ENCODE data around the gene HSPA12A.
"Not testable (repeated sequence)": the region's sequence is repeated elsewhere in the genome, so short reads cannot be mapped to it uniquely, and the experiment has no call there.

The HSPA12A gene

GRCh38 chr10:116713846-116714245 lies 28.5 kb downstream of the HSPA12A start:
- DNase-seq = no peak

DNA sequence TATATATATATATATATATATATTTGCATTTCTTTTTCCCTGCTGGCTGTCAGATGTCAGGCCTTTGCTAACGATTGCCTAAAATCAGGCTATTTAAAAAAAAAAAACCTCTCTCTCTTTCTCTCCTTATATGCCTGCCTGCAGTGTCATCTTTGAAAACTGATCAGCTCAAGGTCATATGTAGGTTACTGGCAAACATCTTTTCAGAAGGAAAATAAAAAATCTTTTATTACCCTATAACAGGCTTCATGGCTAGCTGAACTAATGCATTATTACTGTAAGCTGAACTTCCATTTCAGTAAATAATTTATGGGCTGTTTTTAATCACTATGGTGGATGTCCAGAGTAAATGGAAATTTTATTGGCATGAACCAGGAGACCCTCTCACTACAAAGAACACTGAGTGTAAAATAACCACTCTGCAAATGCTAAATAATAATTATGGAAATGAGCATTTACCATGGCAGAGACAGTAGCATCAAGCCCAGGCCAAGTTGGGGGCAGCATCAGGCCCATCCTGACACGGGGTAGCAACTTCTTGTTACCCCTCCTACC lies 29.3 kb downstream of the HSPA12A start:
- no peak for DNase-seq

GRCh38 chr10:116712519-116712918 lies 29.8 kb downstream of the HSPA12A start:
- DNase-seq = no peak

GRCh38 chr10:116711803-116712202 lies 30.6 kb downstream of the HSPA12A start:
- not testable (repeated sequence) for DNase-seq

DNA sequence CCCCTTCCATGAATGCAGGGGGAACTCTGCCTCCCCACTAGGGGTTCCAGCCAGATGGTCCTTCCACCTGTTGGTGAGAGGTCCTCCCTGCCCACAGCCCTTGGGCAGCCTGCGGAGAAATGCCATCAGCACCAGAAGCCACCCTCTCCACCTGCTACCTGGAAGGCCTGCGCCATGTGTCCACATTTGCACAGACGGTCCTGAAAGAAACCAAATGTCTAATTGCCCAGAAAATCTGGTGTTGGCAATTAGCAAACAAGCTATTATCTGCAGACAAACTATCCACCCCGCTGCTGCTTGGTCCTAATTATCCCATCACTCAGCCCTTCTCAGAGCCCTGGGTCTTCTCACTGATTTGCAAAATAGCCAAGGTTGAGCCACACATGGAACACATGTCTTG lies 32.3 kb downstream of the HSPA12A start:
- DNase-seq = no peak

- DNase-seq = no peak
Measured at GRCh38 chr10:116708877-116709276, 33.5 kb downstream of the HSPA12A start.

- no peak for DNase-seq
Measured at GRCh38 chr10:116708391-116708821, 34.0 kb downstream of the HSPA12A start.

DNA sequence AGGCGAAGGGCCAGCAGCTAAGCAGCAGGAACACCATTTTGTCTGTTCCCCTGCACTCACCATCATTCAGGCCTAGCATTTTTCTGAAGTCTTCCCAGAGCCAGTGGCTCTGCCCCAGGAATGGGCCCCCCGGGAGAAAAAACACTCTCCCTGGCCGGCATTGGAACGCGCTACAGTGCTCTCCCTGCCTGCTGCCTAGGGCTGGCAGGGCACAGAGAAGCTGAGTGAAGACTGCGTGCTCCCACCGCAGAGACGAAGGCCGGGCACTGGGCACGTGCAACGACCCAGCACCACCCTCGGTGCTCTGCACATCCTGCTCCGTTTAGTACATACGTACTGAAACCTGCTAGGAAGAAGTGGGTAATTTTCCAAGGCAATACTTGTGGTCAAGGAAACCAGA lies 34.4 kb downstream of the HSPA12A start:
- no peak for DNase-seq

DNA sequence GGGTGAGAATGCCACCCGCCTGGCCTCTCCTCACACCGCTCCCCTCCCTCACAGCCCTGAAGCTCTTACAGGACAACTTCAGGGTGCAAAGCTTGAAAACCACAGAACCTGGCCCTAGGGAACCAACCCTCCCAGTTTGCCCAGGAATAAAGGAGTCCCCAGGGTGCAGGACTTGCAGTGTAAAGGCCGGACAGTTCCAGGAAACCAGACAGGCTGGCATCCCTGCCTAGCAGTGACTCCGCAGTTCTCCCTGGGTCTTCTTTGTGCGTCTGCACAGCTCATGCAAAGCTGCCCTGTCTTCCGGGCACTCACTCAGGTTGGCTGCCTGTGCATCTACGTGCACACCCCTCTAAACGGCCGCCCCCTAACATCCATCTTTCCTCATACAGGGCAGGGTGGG lies 36.1 kb downstream of the HSPA12A start:
- DNase-seq = no peak

- DNase-seq = no peak
Measured at GRCh38 chr10:116705498-116705897, 36.9 kb downstream of the HSPA12A start.

- DNase-seq = no peak
Measured at GRCh38 chr10:116704926-116705325, 37.4 kb downstream of the HSPA12A start.

- no peak for DNase-seq
Measured at GRCh38 chr10:116702165-116702564, 40.2 kb downstream of the HSPA12A start.

- no peak for DNase-seq
Measured at GRCh38 chr10:116699471-116700150, 42.8 kb downstream of the HSPA12A start.

GRCh38 chr10:116699049-116699448 lies 43.3 kb downstream of the HSPA12A start:
- DNase-seq = no peak

GRCh38 chr10:116698364-116698763 lies 44.0 kb downstream of the HSPA12A start:
- DNase-seq = no peak

- no peak for DNase-seq
Measured at GRCh38 chr10:116697816-116698215, 44.5 kb downstream of the HSPA12A start.

- DNase-seq = no peak
Measured at GRCh38 chr10:116696919-116697318, 45.4 kb downstream of the HSPA12A start.

- DNase-seq = no peak
Measured at GRCh38 chr10:116694927-116695268, 47.5 kb downstream of the HSPA12A start.

- no peak for DNase-seq
Measured at GRCh38 chr10:116694243-116694926, 48.0 kb downstream of the HSPA12A start.

GRCh38 chr10:116692225-116692624 lies 50.1 kb downstream of the HSPA12A start:
- no peak for DNase-seq

DNA sequence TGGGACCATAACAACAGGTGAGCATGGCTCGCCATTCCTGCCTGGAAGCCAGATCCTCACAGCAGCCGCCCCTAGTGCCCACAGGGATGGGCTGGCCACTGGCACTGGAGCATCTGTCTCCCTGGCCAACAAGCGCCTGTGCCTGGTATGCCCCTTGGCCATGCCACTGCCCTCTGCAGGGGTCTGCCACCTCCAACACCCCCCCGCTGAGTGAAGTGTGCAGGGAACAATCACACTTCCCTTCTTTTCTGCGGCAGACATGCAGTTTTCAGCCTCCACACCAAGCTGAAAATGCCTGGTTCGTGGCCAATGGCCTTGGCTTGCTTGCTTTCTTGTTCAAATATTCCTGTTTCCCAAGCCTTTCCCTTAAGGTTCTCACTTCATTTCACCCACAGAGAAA lies 50.7 kb downstream of the HSPA12A start:
- no peak for DNase-seq

- DNase-seq = no peak
Measured at GRCh38 chr10:116690356-116691322, 51.7 kb downstream of the HSPA12A start.

DNA sequence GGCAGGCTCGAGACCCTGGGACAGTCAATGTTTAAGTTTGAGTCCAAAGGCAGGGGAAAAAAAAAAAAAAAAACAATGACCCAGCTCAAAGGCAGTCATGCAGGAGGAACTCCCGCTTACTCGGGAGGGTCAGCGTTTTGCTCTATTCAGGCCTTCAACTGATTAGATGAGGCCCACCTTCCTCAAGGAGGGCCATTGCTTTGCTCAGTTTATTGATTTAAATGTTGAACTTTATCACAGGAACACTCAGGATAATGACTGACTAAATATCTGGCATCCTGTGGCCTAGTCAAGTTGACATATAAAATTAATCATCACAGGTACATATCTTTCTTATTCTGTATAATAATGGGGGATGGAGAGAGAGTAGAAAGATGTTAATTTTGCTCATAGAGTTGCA lies 52.6 kb downstream of the HSPA12A start:
- no peak for DNase-seq

Measured in CD4-positive, alpha-beta T cell treated with Interleukin-17A for 4 hours (primary cell).